ENCODE results near the gene SMIM9. TPM values are rescaled to one million over a fixed set of nuclear protein-coding genes. Genes with fewer than 3 reads are reported as not detected.
A peak's percentile ranks its signal among the peaks of the same experiment; 100 is the strongest.

SMIM9 gene
- total and polyA plus RNA-seq, 11 donors: 0.29 to 0.32 TPM; not detected in 9

- Histone ChIP-seq H3K27ac (no peak overlapping the region), H3K9me3 (no peaks in the 10 kb centered on the region), H3K27me3 (no peaks in the 10 kb centered on the region), H3K4me3 (no peak overlapping the region), H3K4me1 (no peaks in the 10 kb centered on the region), H3K36me3 (peaks cover 0 to 10% (median 0%) of the 10 kb centered on the region in 9 donors)
- DNase-seq: no peak
- WGBS, 4 donors: 83 to 96% (median 91%) methylated on average over 8 of the region's 8 CpGs
- no peak for ATAC-seq
- intact Hi-C loops (cut with DNase I): no loop called here
- TF ChIP-seq POLR2A (IDR thresholded peaks at IDR 0.05): no peak
Measured at GRCh38 chrX:154791939-154792338, 42.5 kb downstream of the SMIM9 start.

GRCh38 chrX:154791467-154791866 is 43.0 kb downstream of the SMIM9 start:
- Histone ChIP-seq H3K27ac (no peak overlapping the region), H3K36me3 (peaks cover 0 to 10% (median 0%) of the 10 kb centered on the region in 9 donors), H3K4me3 (no peak overlapping the region), H3K9me3 (no peaks in the 10 kb centered on the region), H3K27me3 (no peaks in the 10 kb centered on the region), H3K4me1 (no peaks in the 10 kb centered on the region)
- intact Hi-C loops (cut with DNase I): no loop called here
- ATAC-seq: no peak
- no peak for DNase-seq
- 65 to 92% (median 70%) methylated on average over 4 of the region's 4 CpGs for WGBS, 4 donors
- no peak for TF ChIP-seq POLR2A (IDR thresholded peaks at IDR 0.05)

DNA sequence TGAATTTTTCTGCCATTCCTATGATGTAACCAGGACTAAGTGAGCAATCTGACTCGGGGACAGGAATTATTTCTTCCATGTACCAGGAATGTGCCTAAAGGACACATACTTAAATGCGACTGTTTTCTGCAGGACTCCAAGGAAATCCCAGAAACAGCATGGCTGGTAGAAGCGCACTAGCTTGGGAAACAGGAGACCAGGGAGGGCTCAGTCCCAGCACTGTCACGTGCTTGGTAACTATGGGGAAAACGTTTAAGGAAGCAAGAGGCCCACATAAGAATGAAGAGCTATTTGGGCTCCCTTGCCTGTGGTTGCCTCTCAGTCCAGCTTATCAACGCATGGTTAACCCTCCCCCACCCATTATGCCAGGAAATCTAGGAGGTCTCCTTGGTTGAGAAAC is 48.7 kb downstream of the SMIM9 start:
- no peak for ATAC-seq
- no peak overlapping the region for H3K27ac ChIP-seq
- H3K27me3 ChIP-seq: no peaks in the 10 kb centered on the region
- peaks cover 0 to 13% (median 6%) of the 10 kb centered on the region in 9 donors for H3K36me3 ChIP-seq
- no peak for TF ChIP-seq POLR2A (IDR thresholded peaks at IDR 0.05)
- TF ChIP-seq, protein P1, sequence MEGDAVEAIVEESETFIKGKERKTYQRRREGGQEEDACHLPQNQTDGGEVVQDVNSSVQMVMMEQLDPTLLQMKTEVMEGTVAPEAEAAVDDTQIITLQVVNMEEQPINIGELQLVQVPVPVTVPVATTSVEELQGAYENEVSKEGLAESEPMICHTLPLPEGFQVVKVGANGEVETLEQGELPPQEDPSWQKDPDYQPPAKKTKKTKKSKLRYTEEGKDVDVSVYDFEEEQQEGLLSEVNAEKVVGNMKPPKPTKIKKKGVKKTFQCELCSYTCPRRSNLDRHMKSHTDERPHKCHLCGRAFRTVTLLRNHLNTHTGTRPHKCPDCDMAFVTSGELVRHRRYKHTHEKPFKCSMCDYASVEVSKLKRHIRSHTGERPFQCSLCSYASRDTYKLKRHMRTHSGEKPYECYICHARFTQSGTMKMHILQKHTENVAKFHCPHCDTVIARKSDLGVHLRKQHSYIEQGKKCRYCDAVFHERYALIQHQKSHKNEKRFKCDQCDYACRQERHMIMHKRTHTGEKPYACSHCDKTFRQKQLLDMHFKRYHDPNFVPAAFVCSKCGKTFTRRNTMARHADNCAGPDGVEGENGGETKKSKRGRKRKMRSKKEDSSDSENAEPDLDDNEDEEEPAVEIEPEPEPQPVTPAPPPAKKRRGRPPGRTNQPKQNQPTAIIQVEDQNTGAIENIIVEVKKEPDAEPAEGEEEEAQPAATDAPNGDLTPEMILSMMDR (IDR thresholded peaks at IDR 0.05): no peak
- 58 to 64% (median 61%) methylated on average over 6 of the region's 6 CpGs for WGBS, 4 donors
- H3K4me3 ChIP-seq: no peak overlapping the region
- H3K9me3 ChIP-seq: no peaks in the 10 kb centered on the region
- no peak for DNase-seq
- no peaks in the 10 kb centered on the region for H3K4me1 ChIP-seq
- intact Hi-C loops (cut with DNase I): no loop called here

DNA sequence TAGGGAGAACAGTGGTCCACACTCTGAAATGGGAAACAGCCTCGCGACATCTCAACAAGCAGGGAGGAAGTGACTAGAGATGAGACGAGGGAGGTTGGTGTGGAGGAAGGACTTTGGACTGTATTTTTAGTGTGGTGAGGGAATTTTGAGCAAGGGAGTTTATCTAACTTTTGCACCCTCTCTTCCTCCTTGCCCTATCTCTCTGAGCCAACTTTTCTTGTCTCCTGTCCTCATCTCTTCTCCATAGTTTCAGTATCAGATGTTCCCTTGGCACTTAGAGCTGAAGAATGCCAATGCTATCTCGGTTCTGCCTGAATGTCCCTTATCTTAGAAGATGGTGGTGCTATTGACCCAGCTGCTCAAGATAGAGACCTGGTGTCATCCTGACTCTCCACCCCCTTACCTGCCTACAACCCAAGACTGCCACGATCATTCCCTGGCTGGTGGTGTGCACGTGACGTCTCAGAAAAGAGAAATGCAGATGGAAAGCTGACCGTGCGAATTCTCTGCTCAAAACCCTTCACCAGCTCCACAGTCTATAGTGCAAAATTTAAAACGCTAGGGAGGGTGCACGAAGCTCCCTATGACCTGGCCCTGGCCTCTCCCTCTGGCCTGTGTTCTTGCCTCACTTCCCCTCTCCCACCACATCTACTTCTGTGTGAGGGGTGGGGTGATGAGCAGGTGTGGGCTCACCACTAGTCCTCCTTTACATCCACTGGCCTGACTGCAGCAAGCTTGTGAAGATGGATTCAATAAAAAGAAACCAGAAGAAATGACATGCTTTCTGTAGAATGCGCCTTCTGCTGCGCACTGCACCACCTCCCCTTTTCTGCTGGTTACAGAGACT is 50.1 kb downstream of the SMIM9 start:
- no peaks in the 10 kb centered on the region for H3K27me3 ChIP-seq
- ATAC-seq (peak in 1 of 4 donors; percentile 24), DNase-seq (no peak)
- no peak overlapping the region for H3K27ac ChIP-seq
- WGBS, 4 donors: 75 to 90% (median 83%) methylated on average over 13 of the region's 13 CpGs
- TF ChIP-seq, protein P1 (IDR thresholded peaks at IDR 0.05): no peak
- TF ChIP-seq POLR2A (IDR thresholded peaks at IDR 0.05): no peak
- peaks cover 0 to 14% (median 6%) of the 10 kb centered on the region in 9 donors for H3K36me3 ChIP-seq
- no peak overlapping the region for H3K4me3 ChIP-seq
- H3K9me3 ChIP-seq: no peaks in the 10 kb centered on the region
- intact Hi-C loops (cut with DNase I): no loop called here
- no peaks in the 10 kb centered on the region for H3K4me1 ChIP-seq

DNA sequence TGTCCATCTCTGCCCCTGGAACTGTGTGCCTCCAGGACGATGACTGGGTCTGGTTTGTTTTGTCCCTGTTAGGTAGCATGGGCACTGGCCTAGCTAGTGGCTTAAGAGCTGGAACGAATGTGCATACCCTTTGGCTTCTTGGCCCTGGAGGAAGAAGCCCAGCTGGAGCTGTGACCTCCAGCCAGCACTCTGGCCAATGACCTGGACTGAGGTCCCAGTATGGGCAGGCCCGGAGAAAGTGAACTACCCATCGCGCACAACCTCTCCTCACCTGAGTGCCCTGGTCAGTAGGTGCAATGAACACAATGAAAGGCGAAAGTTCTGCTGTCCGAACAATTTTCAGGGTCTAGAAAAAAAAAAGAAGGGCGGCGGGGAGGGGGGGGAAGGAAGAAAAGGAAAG is 53.5 kb downstream of the SMIM9 start:
- H3K36me3 ChIP-seq: peaks cover 0 to 32% (median 27%) of the 10 kb centered on the region in 9 donors
- peaks cover 0 to 3% (median 0%) of the 10 kb centered on the region in 9 donors for H3K27me3 ChIP-seq
- DNase-seq: no peak
- H3K4me1 ChIP-seq: no peaks in the 10 kb centered on the region
- no peak overlapping the region for H3K27ac ChIP-seq
- no peak for ATAC-seq
- 75 to 93% (median 86%) methylated on average over 9 of the region's 9 CpGs for WGBS, 4 donors
- no peaks in the 10 kb centered on the region for H3K9me3 ChIP-seq
- H3K4me3 ChIP-seq: no peak overlapping the region
- TF ChIP-seq POLR2A (IDR thresholded peaks at IDR 0.05): no peak
- TF ChIP-seq, protein P1 (IDR thresholded peaks at IDR 0.05): no peak
- intact Hi-C loops (cut with DNase I): no loop called here
